ENCODE results near the gene NPM1. TPM values are rescaled to one million over a fixed set of nuclear protein-coding genes. Genes with fewer than 3 reads are reported as not detected.

NPM1 gene
- total RNA-seq, 1 experiment from 2014 or later, result 1,223 TPM

DNA sequence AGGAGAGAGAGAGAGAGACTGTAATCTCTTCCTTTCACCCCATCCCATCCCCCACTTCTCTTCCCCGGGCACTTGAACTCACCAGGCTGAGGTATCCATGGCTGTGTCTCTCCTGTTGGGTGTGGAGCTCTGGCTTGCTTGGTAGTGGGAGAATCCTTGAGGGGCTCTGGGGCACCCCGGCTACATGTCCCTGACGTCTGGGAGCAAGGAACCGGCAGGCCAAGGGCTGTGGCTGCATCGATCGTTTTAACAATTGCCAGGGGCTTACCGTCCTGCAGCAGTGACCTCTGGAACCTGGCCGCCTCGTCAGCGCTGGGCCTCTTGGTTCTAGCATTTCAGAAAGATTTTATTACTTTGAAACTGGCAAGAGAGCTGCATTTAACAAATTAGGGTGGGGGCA, 61.8 kb downstream of the NPM1 start:
- DNase-seq (ENCODE audit: low read depth), result no peak

DNA sequence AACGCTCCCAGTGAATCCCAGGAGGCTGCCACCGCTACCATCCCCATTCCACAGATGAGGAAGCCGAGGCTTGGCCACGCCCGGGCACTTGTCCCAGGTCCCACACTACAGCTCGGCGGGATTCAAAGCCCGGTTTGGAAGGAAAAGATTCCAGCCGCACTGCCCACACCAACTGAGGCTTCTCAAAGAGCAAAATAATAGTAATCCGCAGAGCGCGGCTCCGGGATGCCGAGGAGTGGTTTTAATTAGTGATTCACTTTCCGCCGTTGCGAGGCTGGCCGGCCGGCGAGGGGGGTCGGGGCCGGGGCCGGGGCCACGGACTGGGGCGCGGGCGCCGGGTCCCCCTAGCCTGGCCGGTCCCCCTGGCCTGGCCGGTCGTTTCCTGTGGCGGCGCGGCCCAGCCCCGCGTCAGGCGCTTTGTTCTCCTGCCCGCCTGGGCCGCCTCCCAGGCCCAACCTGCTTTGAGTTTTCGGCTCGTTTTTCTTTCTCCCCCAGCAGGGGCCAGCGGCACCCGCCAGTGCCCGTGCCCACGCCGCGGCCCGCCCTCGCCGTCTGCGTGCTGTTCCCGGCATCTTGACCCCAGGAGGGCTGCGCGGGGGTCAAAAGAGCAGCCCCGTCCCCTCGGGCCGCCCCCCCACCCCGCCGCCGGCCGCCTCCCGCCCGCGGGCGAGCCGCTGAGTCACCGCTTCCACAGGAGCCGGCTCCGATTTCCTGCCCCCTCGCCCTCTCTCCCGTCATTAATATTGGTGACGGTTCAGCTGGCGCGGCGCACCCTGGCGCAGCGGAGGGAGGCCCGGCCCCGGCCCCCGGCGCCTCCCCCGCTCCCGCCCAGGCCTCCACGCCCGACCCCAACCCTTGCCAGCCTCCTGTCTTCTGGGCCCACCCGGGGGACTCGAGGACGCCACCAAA, 63.0 kb downstream of the NPM1 start:
- peak; percentile 71 for DNase-seq (ENCODE audit: low read depth)

DNA sequence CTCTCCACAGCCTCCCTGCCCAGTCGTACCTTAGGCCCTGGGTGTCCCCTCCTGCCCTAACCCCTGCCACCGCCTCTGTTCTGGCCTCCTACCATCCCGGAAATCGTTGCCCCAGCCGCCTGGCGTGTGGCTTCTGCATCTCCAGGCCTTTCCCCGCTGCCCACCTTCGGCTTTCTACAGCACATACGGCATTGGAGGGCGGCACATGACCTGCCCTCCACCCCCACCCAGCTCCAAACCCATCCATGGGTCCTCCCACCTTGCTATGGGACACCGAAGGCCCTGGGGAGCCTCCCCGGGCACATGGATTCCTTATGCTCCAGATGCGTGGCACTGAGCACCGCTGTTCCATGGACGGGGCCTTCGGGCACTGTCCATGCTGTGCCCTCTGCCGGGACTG, 63.8 kb downstream of the NPM1 start:
- no peak for DNase-seq (ENCODE audit: low read depth)

DNA sequence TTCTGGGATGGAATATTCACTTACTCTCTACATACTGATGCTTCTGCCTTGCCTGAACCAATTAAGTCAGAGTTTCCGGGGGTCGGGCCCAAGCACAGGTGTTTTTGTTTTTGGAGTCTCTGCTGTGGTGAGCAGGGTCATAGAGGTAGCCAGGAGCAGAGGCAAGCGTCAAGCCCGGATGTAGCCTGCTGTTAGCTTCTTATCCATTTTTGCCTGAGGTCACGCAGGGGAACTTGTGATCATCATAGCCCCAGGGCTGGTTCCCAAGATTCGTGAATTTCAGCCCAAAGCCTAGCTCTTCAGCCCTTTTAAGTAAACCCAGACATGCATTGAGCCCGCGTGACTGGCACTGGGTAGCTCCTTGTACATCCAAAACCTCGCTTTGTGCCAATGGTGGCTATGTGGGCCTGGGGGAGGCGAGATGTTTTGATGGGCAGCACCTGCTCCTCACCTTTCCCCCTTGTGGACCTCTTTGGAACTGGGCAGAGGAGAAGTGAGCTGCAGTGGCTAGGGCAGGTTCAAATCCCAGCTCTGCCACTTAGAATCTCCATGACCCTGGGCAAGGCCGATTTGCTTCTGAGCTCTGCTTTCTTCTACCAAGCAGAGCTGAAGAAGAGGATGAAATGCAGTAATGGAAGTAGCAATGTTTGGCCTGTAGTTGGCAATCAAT, 65.5 kb downstream of the NPM1 start:
- no peak for DNase-seq (ENCODE audit: low read depth)

DNA sequence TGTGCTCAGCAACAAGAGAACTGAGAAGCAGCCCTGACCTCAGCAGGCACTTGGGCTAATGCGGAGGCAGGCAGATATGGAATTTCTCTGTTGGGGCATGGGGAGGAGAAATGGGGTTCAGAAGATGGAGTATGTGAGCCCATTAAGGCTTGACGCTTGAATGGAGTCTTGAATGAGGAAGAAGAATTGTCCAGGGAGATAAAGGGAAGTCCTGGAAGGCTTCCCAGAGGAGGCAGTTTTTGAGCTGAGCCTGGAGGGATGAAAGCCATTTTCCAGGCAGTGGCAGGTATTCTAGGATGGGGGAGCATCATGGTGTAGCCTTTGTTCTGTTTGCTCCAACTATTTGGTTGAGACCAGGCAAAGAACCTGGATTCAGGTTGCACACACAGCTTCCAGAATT, 66.3 kb downstream of the NPM1 start:
- no peak for DNase-seq (ENCODE audit: low read depth)

DNA sequence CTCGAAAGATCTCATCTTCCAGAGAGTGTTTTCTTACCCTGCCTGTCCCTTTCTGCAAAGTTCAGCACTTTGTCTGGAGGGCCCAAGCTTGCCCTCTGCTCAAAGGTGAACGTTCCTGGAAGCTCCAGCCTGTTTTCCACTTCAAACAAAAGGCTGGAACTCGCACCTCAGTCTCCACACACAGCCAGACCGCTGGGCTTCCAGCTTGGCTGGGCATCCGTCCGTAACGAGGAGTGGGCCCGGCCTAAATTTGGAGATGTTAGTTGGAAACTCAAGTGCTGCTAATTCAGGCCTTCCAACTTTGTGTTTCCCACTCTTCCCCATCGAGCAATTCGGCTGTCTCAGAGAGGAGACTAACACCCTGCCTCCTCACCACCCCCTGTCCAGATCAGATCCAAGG, 66.9 kb downstream of the NPM1 start:
- no peak for DNase-seq (ENCODE audit: low read depth)

DNA sequence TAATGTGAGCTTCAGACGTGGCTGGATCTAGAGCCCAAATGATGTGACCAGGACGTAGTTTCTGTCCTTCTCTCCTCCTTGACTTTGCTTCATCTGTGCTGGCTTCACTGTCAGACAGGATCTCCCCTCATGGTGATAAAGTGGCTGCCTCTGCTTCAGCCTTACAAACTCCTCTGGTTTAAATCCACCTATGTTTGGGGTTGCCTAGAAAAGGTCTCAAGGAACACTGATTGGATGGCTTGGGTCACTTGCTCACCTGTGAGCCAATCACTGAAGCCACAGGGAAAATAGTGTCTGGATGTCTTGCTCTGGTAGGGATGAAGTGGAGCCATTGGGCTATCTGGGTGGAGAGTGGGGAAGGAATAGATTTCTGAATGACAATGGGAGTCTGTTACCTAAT, 67.9 kb downstream of the NPM1 start:
- no peak for DNase-seq (ENCODE audit: low read depth)

DNA sequence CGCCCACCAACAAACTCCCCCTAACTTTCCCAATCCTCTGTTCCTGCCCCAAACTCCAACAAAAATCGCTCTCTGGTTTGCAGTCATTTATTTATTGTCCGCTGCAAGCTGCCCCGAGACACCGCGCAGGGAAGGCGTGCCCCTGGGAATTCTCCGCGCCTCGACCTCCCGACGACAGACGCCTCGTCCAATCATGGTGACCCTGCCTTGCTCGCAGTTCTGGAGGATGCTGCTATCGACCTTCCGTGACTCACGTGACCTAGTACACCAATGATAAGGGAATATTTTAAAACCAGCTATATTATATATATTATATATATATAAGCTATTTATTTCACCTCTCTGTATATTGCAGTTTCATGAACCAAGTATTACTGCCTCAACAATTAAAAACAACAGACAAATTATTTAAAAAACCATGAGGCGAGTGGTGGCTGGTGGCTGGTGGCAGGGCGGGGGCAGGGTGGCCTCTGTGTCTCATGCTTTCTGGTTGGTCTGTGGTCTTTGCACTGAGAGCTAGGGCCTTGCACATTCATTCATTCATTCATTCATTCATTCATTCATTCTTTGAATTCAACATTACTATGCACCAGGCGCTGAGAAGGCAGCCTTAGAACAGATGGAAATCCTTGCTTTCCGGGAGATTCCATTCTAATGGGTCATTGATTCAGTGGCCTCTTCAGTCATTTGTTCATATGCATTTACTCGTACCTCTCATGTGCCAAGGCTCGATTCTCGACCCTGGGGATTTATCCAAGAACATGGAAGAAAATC, 69.7 kb downstream of the NPM1 start:
- DNase-seq (ENCODE audit: low read depth), result no peak

DNA sequence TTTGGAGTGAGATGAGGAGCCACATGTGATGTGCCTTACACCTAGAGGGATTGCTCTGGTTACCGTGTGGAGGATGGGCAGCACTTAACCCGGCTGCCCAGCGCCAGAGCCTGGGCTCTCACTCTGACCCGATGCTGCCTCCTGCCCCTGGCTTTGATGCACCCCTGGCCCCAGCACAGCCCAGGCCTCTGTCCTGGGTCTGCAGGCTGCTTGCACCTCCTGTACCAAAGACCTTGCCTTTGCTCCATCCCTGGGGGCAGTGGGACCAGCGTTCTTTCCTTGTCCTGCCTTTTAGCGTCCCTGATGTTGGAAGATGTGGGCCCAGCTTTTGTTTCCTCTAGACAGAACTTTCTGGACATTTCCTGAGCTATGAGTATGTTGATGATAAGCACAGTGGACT, 72.2 kb downstream of the NPM1 start:
- DNase-seq (ENCODE audit: low read depth), result no peak

Other genes with a start within 250 kb of the NPM1 start
- not detected in 2 replicates for gene TLX3, start 78.6 kb upstream of the NPM1 start, total RNA-seq (2014; rRNA removed; shearing (Covaris generic))
- not detected in 2 replicates for gene FGF18, start 31.8 kb downstream of the NPM1 start, total RNA-seq (2014; rRNA removed; shearing (Covaris generic))

Data from M059J (cell line).